Mammary epithelial cell (primary cell): ENCODE data around the gene DCBLD1.

ENCODE experiments used
- CTCF ChIP-seq, 2 donors: IDR thresholded peaks in 1 of 2; conservative IDR thresholded peaks in 1 of 2; 2 replicates each; pipeline ENCODE4 v1.5.1; 2011 to 2012; ENCODE audit warnings: inconsistent platforms in 2 of 2, low read length in 2 of 2, mild to moderate bottlenecking in 2 of 2, control low read depth in 1 of 2, low read depth in 1 of 2; ENCODE audit not compliant: insufficient read depth in 1 of 2; ENCODE audit errors: extremely low read depth in 1 of 2
- EZH2 ChIP-seq: IDR thresholded peaks from 2 replicates; pipeline ENCODE4 v1.6.1; 2012; ENCODE audit warnings: low read length, inconsistent platforms, borderline replicate concordance

- TF ChIP-seq EZH2: no peak
- TF ChIP-seq CTCF (conservative IDR thresholded peaks at IDR 0.05 in 1 of 2, IDR thresholded peaks at IDR 0.05 in 1 of 2; ENCODE audit: extremely low read depth in 1 of 2, insufficient read depth in 1 of 2, low read depth in 1 of 2, low read length in 2 of 2): no peak
Measured at GRCh38 chr6:117533775-117534174, 51.3 kb downstream of the DCBLD1 start.
